Brain microvascular endothelial cell (primary cell): ENCODE results near the gene TIAL1.

Experiments
- DNase-seq: peaks from one replicate; pipeline ENCODE4 v3.0.0-alpha.2; 2020
- H3K27ac ChIP-seq: fragments of 250-450 bp; sonication (Bioruptor Pico); 2 replicates; pipeline ENCODE4 v1.5.1; 2020; ENCODE audit warnings: mild to moderate bottlenecking, moderate library complexity
- H3K27me3 ChIP-seq: fragments of 250-450 bp; sonication (Bioruptor Pico); replicated peaks from 2 replicates; pipeline ENCODE4 v1.5.1; 2020; ENCODE audit warnings: mild to moderate bottlenecking
- H3K36me3 ChIP-seq: fragments of 250-450 bp; sonication (Bioruptor Pico); replicated peaks from 2 replicates; pipeline ENCODE4 v1.5.1; 2020; ENCODE audit warnings: mild to moderate bottlenecking
- H3K4me3 ChIP-seq: 2 replicates; pipeline ENCODE4 v1.5.1; 2011; ENCODE audit warnings: low read depth, mild to moderate bottlenecking, control low read depth, low read length, moderate library complexity
- in situ Hi-C: cut with HindIII; loops from 2 replicates; pipeline ENCODE4 v1.10.0; 2017; ENCODE audit warnings: low sequenced_read_pairs, low pct_ligation_motif_present
- TF ChIP-seq, protein P1 (sequence below): IDR thresholded peaks from 2 replicates; pipeline ENCODE4 v1.5.1; 2011; ENCODE audit warnings: low read depth, mild to moderate bottlenecking, moderate library complexity, low read length, control low read depth, inconsistent platforms; ENCODE audit errors: missing control alignments

TIAL1 gene

GRCh38 chr10:119595676-119596515 is 868 bp downstream of the TIAL1 start:
- in situ Hi-C loops: no loop called here
- no peaks in the 10 kb centered on the region for H3K27me3 ChIP-seq
- H3K27ac ChIP-seq: peak overlapping the region; percentile 93
- TF ChIP-seq, protein P1, sequence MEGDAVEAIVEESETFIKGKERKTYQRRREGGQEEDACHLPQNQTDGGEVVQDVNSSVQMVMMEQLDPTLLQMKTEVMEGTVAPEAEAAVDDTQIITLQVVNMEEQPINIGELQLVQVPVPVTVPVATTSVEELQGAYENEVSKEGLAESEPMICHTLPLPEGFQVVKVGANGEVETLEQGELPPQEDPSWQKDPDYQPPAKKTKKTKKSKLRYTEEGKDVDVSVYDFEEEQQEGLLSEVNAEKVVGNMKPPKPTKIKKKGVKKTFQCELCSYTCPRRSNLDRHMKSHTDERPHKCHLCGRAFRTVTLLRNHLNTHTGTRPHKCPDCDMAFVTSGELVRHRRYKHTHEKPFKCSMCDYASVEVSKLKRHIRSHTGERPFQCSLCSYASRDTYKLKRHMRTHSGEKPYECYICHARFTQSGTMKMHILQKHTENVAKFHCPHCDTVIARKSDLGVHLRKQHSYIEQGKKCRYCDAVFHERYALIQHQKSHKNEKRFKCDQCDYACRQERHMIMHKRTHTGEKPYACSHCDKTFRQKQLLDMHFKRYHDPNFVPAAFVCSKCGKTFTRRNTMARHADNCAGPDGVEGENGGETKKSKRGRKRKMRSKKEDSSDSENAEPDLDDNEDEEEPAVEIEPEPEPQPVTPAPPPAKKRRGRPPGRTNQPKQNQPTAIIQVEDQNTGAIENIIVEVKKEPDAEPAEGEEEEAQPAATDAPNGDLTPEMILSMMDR: no peak
- DNase-seq: peak; percentile 22
- peak overlapping the region; percentile 93 for H3K4me3 ChIP-seq
- H3K36me3 ChIP-seq: peaks cover 9% of the 10 kb centered on the region

DNA sequence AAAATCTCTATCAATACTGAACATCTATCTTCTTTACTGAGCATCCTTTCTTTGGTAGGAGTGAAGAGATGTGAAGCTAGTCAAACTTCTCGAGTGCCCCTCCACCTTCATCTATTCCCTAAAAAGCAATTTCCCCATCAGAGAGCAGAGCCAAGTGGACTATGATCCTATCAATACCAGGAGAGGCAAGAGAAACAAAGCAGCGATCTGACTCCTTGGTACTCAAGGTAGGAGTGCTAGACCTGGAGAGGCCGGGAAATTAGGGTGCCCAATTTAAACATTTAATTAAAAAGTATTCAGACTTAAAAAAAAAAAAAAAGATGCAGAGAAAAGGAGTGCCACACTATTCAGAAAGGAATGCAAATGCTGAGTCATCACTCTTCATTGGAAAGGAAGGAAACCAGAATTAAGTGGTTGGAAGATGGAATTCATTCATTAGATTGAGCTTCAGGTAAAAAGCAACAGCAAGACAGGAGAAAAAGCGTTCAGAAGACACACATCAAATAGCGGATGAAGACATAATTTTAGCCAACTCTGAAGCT is 1.6 kb downstream of the TIAL1 start:
- Histone ChIP-seq H3K27ac (peak overlapping the region; percentile 93), H3K4me3 (peak overlapping the region; percentile 93), H3K27me3 (no peaks in the 10 kb centered on the region), H3K36me3 (peaks cover 13% of the 10 kb centered on the region)
- in situ Hi-C loops: no loop called here
- DNase-seq: peak; percentile 14
- TF ChIP-seq, protein P1: no peak

GRCh38 chr10:119588071-119588470 is 8.7 kb downstream of the TIAL1 start:
- H3K27ac ChIP-seq: no peak overlapping the region
- H3K27me3 ChIP-seq: no peaks in the 10 kb centered on the region
- DNase-seq: no peak
- no peak overlapping the region for H3K4me3 ChIP-seq
- TF ChIP-seq, protein P1: no peak
- peaks cover 38% of the 10 kb centered on the region for H3K36me3 ChIP-seq
- in situ Hi-C loops: no loop called here

DNA sequence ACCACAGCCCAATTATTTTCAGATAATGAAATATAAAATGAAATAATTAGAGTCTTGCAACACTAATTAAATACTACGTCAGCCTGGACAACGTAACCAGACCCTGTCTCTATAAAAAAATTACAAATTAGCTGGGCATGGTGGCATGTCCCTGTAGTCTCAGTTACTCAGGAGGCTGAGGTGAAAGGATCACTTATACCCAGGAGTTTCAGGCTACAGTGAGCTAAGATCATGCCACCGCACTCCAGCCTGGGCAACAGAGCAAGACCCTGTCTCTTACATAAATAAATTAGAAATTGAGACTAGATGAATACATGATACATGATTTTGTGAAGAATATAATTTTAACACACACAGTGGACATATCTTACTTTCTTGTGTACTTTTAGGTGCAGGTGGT is 18.4 kb downstream of the TIAL1 start:
- H3K27ac ChIP-seq: no peak overlapping the region
- TF ChIP-seq, protein P1: no peak
- H3K4me3 ChIP-seq: no peak overlapping the region
- no peak for DNase-seq
- peaks cover 60% of the 10 kb centered on the region for H3K36me3 ChIP-seq
- in situ Hi-C loops: no loop called here
- H3K27me3 ChIP-seq: no peaks in the 10 kb centered on the region

DNA sequence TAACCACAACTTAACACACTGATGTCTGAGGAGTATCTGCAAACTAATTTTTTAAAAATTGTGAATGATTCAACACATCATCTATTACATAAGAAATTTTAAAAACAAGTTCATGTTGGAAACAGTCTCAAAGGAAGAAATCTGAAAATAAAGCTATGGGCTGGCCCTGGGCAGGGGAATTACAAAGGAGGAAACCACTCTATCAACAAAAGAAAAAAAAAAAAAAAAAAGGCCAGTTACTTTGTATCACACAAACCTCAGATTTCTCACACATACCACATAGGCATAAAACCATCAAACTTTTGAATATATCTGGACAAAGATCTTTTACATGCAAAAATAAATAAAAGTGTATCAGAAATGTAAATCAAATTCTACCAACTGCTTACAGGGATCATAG is 20.8 kb downstream of the TIAL1 start:
- in situ Hi-C loops: no loop called here
- no peak overlapping the region for H3K4me3 ChIP-seq
- H3K27me3 ChIP-seq: no peaks in the 10 kb centered on the region
- DNase-seq: no peak
- TF ChIP-seq, protein P1: no peak
- no peak overlapping the region for H3K27ac ChIP-seq
- peaks cover 55% of the 10 kb centered on the region for H3K36me3 ChIP-seq
